Measurements from ENCODE around the gene PARD3. TPM values are rescaled to one million over a fixed set of nuclear protein-coding genes. Genes with fewer than 3 reads are reported as not detected.
"Not testable (repeated sequence)": the region's sequence is repeated elsewhere in the genome, so short reads cannot be mapped to it uniquely, and the experiment has no call there.

The PARD3 gene
- total RNA-seq, 1 experiment from 2014 or later: 154 TPM

DNA sequence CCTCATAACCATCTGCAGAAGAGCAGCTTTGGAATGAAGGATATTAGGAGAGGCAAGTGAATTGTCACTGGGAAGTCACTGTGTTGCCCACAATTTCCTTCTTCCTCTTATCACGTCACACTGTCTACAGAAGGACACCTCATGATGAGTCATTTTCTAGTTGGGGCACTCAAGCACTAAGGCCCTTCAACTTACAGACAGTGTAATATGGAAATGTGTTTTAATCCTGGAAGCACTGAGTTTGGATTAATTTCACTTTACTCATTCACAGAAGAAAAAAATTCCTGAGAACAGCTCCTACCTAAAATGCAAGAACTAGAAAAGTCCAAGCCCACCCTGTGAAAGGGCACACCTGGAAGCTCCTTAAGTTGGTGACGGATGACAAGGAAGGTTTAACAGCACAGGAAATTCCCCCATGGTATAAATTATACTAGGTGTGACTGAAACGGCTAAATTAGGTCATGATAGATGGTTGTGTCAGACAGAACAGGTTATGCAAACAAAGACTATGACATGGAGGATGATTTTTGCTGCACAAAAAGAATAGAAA is 56.6 kb downstream of the PARD3 start:
- H2AFZ ChIP-seq (ENCODE audit: low read length): peak overlapping the region; percentile 8; the same call in 1 of the 2 replicates
- 0 out of 2 replicates have a peak, but pooled peaks cover 3% of the 10 kb centered on the region for H4K20me1 ChIP-seq (ENCODE audit: low read length)
- H3K4me3 ChIP-seq (ENCODE audit: low read length): peak overlapping the region; percentile 35
- peaks cover 22% of the 10 kb centered on the region for H3F3A ChIP-seq (ENCODE audit: low read length, unreplicated experiment)
- TSS peak; percentile 24 for BruUV-seq (replicated peaks)
- no peaks in the 10 kb centered on the region for H3K9me3 ChIP-seq (ENCODE audit: low read length)
- H3K79me2 ChIP-seq (ENCODE audit: low read length): peaks cover 85% of the 10 kb centered on the region
- H3K27me3 ChIP-seq (ENCODE audit: low read length): no peaks in the 10 kb centered on the region
- no peaks in the 10 kb centered on the region for H3K9me2 ChIP-seq (replicated peaks; ENCODE audit: low read length)
- DNase-seq: peak; percentile 100
- peak overlapping the region; percentile 81 for H3K27ac ChIP-seq (ENCODE audit: low read length)
- peak; percentile 91 for ATAC-seq
- H3K9ac ChIP-seq (ENCODE audit: low read length): peak overlapping the region; percentile 52
- CTCF ChIA-PET: interaction anchor here (0.5 to 1.7 kb wide), 8 partner anchors 15 to 1967 kb away, joined by 3 to 8 read pairs (median 3); no protein-coding TSS in a partner anchor
- POLR2A ChIA-PET (ENCODE audit: unreplicated experiment): interaction anchor here (0.6 to 1.3 kb wide), 5 partner anchors 10 to 371 kb away, joined by 3 to 10 read pairs (median 4); no protein-coding TSS in a partner anchor
- H3K36me3 ChIP-seq (ENCODE audit: low read depth, low read length): no peaks in the 10 kb centered on the region
- peak overlapping the region; percentile 64 for H3K4me2 ChIP-seq (ENCODE audit: low read length)
- peaks cover 52% of the 10 kb centered on the region for H3K4me1 ChIP-seq (ENCODE audit: insufficient read depth, low read length)
- intact Hi-C loops (cut with micrococcal nuclease): loop anchor here (1.0 to 5.0 kb wide), 5 partner anchors 10 to 92 kb away; partner anchors contain the start of gene PARD3
- TF ChIP-seq EZH2phosphoT487 (IDR thresholded peaks at IDR 0.05; ENCODE audit: borderline replicate concordance, low read length): no peak
- TF ChIP-seq, protein P1, sequence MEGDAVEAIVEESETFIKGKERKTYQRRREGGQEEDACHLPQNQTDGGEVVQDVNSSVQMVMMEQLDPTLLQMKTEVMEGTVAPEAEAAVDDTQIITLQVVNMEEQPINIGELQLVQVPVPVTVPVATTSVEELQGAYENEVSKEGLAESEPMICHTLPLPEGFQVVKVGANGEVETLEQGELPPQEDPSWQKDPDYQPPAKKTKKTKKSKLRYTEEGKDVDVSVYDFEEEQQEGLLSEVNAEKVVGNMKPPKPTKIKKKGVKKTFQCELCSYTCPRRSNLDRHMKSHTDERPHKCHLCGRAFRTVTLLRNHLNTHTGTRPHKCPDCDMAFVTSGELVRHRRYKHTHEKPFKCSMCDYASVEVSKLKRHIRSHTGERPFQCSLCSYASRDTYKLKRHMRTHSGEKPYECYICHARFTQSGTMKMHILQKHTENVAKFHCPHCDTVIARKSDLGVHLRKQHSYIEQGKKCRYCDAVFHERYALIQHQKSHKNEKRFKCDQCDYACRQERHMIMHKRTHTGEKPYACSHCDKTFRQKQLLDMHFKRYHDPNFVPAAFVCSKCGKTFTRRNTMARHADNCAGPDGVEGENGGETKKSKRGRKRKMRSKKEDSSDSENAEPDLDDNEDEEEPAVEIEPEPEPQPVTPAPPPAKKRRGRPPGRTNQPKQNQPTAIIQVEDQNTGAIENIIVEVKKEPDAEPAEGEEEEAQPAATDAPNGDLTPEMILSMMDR (conservative IDR thresholded peaks at IDR 0.05; ENCODE audit: low read depth, low read length): no peak
- TF ChIP-seq EZH2 (IDR thresholded peaks at IDR 0.05; ENCODE audit: low read length, unreplicated experiment): no peak

DNA sequence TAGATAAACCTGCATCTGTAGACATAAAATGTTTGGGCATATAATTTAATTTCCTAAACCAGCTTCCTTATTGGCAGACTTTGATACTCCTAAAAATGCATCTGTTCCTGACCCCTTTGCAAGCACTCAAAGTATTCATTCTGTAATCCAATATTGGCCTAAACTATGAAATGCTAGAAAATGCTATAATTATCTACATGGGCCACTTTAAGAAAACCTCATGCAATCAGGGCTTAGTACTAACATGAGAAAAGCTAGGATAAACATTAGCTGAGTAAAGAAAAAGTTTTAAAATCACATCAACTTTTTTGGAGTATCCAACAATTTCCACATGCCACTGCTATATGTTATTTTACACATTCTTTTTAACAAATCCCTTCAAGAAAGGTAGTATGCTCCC is 57.2 kb downstream of the PARD3 start:
- TF ChIP-seq, protein P1 (conservative IDR thresholded peaks at IDR 0.05; ENCODE audit: low read depth, low read length): no peak
- no peak for TF ChIP-seq EZH2 (IDR thresholded peaks at IDR 0.05; ENCODE audit: low read length, unreplicated experiment)
- no peak for TF ChIP-seq EZH2phosphoT487 (IDR thresholded peaks at IDR 0.05; ENCODE audit: borderline replicate concordance, low read length)
- Histone ChIP-seq H3K79me2 (ENCODE audit: low read length) (peaks cover 85% of the 10 kb centered on the region), H3F3A (ENCODE audit: low read length, unreplicated experiment) (peaks cover 22% of the 10 kb centered on the region), H3K4me3 (ENCODE audit: low read length) (peak overlapping the region; percentile 1; the same call in 1 of the 2 replicates), H3K27me3 (ENCODE audit: low read length) (no peaks in the 10 kb centered on the region), H3K9me3 (ENCODE audit: low read length) (no peaks in the 10 kb centered on the region), H2AFZ (ENCODE audit: low read length) (no peak overlapping the region), H3K27ac (ENCODE audit: low read length) (peak overlapping the region; percentile 81), H4K20me1 (ENCODE audit: low read length) (0 out of 2 replicates have a peak, but pooled peaks cover 3% of the 10 kb centered on the region), H3K4me1 (ENCODE audit: insufficient read depth, low read length) (peaks cover 52% of the 10 kb centered on the region), H3K36me3 (ENCODE audit: low read depth, low read length) (no peaks in the 10 kb centered on the region), H3K9ac (ENCODE audit: low read length) (peak overlapping the region; percentile 52), H3K4me2 (ENCODE audit: low read length) (peak overlapping the region; percentile 55), H3K9me2 (replicated peaks; ENCODE audit: low read length) (no peaks in the 10 kb centered on the region)
- intact Hi-C loops (cut with micrococcal nuclease): loop anchor here (1.0 to 5.0 kb wide), 5 partner anchors 10 to 91 kb away; partner anchors contain the start of gene PARD3
- TSS peak; percentile 43 for BruUV-seq (replicated peaks)
- ATAC-seq (no peak), DNase-seq (no peak)
- CTCF ChIA-PET: interaction anchor here (0.6 to 1.7 kb wide), 6 partner anchors 26 to 1968 kb away, joined by 3 to 8 read pairs (median 3); no protein-coding TSS in a partner anchor
- POLR2A ChIA-PET (ENCODE audit: unreplicated experiment): interaction anchor here (0.6 to 1.3 kb wide), 3 partner anchors 26 to 151 kb away, joined by 3 to 5 read pairs (median 3); no protein-coding TSS in a partner anchor

DNA sequence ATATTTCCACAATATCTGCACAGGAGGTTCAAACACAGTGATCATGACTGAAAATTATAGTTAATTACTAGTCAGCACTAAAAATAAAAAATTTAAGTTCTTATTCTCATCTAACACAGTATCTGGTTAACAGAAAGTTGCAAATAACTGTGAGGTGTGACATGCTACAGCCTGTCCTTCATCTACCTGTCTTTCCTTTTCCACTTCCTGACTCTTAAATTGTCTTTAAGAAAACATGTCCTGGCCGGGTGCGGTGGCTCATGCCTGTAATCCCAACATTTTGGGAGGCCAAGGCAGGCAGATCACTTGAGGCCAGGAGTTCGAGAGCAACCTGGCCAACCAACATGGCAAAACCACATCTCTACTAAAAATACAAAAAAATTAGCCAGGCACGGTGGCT is 57.9 kb downstream of the PARD3 start:
- not testable (repeated sequence) for BruUV-seq (replicated peaks)
- POLR2A ChIA-PET (ENCODE audit: unreplicated experiment): interaction anchor here (1.3 kb wide), 1 partner anchor 25 kb away, joined by 5 read pairs; no protein-coding TSS in a partner anchor

More for the DNA sequence above, 57.9 kb downstream of the PARD3 start:
- Histone ChIP-seq H3K79me2 (ENCODE audit: low read length) (peaks cover 85% of the 10 kb centered on the region), H3K4me1 (ENCODE audit: insufficient read depth, low read length) (peaks cover 52% of the 10 kb centered on the region), H3F3A (ENCODE audit: low read length, unreplicated experiment) (peaks cover 22% of the 10 kb centered on the region), H3K27ac (ENCODE audit: low read length) (peak overlapping the region; percentile 81), H3K9ac (ENCODE audit: low read length) (0 out of 2 replicates have a peak overlapping the region, but pooled peaks have one; percentile 52)
- not testable (repeated sequence) for H3K4me3 ChIP-seq (ENCODE audit: low read length); H3K36me3 ChIP-seq (ENCODE audit: low read depth, low read length); DNase-seq; H2AFZ ChIP-seq (ENCODE audit: low read length); H4K20me1 ChIP-seq (ENCODE audit: low read length); H3K4me2 ChIP-seq (ENCODE audit: low read length); H3K9me3 ChIP-seq (ENCODE audit: low read length); ATAC-seq; H3K27me3 ChIP-seq (ENCODE audit: low read length); H3K9me2 ChIP-seq (replicated peaks; ENCODE audit: low read length)
- intact Hi-C loops (cut with micrococcal nuclease): loop anchor here (5.0 kb wide), 1 partner anchor 35 kb away; no protein-coding TSS in a partner anchor
- CTCF ChIA-PET: interaction anchor here (1.0 kb wide), 1 partner anchor 200 kb away, joined by 3 read pairs; no protein-coding TSS in a partner anchor
